Brain pericyte (primary cell): Measurements from ENCODE around the gene ATOH1.

ENCODE experiments used
- DNase-seq: peaks from one replicate; pipeline ENCODE4 v3.0.0-alpha.2; 2012; ENCODE audit warnings: low read depth, low spot score

The ATOH1 gene

DNA sequence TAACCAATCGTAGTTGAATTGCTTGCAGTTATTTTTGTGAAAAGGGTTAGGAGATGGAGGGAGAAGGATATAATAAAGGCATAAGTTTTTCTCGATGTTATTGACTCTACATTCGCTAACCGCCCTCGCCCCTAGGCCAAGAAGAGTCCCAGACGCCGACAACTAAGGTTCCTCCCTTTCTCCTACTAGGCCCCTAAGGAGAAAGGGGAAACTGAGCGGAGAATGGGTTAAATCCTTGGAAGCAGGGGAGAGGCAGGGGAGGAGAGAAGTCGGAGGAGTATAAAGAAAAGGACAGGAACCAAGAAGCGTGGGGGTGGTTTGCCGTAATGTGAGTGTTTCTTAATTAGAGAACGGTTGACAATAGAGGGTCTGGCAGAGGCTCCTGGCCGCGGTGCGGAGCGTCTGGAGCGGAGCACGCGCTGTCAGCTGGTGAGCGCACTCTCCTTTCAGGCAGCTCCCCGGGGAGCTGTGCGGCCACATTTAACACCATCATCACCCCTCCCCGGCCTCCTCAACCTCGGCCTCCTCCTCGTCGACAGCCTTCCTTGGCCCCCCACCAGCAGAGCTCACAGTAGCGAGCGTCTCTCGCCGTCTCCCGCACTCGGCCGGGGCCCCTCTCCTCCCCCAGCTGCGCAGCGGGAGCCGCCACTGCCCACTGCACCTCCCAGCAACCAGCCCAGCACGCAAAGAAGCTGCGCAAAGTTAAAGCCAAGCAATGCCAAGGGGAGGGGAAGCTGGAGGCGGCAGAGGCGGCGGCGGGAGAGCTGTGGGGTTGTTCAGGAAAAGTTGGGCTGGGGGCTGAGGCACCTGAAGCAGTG, 5.9 kb downstream of the ATOH1 start:
- DNase-seq, result no peak

DNA sequence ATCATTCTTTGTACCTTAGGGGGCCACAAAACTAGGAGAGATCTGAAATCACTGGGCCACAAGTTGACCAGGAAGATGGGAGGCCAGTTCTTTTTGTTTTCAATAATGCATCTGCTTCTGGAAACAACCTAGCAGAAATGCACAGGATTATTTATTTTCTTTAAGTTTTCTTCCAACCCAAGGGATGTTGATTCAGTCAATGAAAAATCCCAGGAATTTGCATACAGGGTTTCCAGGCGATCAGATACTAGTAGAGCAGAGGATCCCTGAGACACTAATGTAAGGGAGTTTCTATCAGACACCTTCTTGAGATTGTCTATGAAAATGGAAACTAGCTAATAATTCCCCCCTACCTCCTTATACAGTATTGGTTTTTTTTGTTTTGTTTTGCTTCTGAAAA, 7.4 kb downstream of the ATOH1 start:
- no peak for DNase-seq

DNA sequence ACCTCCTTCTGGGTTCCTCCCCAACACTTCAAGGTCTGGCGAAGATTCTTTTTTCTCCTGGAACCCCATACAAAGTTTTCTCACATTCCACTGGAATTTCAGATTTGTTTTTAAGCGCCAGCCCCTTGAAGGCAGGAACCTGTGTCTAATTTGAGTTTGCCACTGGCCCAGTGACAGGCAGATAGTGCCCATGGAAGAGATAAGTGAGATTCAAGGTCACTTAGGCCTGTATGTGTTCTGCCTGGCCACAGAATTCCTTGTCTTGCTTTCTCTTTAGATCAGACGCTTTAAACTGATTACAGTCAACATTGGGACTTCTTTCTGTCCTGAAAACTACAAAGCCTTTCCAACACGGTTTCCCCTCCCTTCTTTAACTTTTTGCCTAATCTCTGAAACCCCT, 11.2 kb downstream of the ATOH1 start:
- DNase-seq, result no peak

DNA sequence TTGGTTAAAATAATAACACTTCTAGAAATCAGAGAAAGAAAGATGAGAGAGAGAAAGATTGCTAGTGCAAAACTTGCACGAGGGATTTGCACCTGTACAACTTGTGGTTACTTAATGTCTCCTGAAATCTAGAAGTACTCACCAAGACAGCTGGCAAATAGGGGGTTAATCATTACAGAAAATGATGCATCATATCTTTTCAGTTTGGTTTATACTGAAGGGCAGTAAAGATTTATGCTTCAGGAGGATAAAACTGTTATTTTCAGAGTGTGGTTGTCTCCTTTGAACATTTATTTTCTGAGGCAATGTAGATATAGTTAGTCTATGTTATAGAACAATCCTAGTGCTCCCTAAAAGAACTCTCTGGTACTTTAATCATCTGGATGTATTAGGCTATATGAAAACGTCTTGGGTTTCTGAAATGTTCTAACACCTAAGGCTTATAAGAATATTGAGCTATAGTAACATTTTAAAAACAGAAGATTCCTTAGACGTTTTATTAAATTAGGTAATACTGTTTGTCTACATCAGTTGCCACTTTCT, 13.3 kb downstream of the ATOH1 start:
- DNase-seq, result no peak

DNA sequence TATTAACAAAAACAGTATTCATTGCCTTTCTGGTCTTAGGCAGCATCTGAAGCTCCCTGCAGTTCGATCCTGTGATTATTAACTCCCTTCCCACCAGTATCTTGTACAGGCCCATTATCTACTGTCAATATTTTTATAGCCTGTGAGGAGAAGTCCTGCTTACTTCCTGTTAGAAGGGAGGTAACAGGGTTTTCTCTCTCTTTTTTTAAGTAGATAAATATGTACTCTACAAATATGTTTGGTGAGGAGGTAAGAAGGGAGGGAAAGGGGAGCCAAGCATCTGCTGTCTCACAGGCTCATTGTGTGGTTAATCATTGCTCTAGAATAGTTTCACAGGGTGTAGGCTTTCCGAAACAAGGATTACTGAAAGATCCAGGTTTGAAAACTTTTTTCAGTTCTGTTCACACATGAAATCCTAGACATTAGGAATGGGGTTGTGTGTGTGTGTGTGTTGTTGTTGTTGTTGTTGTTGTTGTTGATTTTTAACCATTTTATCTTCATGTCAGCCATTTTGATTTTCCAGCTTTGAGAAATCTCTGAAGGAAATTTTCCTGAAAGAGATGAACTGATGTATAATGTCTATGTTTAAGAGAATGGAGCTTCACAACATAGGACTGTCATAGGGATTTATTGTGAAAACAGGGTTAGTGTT, 14.2 kb downstream of the ATOH1 start:
- DNase-seq, result no peak

DNA sequence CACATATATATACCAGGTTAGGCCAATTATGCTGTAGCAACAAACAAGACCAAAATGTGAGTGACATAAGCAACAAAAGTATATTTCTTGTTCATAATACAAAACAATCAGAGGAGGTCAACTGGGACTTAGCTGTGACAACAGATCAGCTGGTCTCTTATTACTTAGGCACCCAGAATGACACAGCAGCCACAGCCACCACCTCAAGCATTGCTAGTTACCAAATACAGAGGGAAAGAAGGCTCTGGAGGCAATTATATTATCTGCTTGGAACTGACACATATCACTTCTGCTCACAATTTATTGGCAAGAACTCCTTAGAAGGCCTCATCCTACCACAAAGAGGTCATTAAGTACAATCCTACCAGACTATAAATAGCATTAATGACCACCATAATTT, 15.2 kb downstream of the ATOH1 start:
- no peak for DNase-seq

DNA sequence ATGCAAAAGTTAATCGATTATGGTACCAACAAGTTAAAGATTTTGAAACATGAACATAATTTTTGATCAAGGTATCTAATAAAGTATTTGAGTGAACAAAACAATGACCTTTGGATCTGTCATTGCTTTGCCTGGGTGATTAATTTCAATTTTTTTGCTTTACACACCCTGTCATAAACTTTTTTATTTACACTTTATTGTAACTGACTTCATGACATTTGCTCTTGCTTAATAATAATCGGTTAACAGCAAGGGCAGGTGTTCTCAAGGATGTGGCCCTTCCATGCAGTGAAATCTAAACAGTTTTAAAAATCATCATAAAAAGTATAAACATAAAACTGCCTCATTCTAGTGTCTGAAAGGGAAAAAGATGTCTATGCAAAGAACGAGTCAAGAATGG, 24.1 kb downstream of the ATOH1 start:
- DNase-seq, result no peak

DNA sequence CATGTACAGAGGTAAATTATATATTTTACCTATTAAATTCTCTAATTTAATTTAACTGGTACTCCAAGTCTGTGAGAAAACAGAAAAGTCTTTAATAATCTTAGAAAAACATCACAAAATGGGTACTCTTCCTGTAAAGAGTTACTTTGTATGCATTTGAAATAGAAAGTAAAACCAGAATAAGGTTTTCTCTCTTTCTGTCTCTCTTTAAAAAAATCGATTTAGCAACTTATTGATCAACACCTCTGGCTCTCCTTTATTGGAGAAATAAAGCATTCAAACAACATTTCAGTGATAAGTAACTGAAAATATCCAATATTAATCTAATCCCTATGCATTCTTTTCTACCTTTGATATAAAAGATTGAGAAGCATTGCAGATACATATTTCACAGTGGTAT, 27.4 kb downstream of the ATOH1 start:
- DNase-seq, result no peak

DNA sequence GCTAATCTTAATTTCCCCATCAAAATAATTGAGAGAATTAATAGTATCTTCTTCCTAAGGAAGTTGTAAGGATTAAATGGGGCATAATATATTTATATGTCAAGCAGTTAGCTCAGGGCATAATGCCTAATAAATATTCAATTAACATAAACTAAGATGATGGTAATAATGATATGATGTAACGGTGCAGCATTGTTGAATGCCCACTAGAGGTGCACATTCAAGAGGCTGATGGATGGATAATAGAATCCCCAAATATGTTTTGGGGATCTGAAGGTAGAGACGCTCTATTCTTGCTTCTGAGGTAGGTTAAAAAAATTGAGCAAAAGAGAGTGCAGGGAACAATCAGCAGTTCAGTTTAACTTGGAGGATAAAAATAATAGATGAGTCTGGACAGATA, 37.1 kb downstream of the ATOH1 start:
- DNase-seq, result no peak

DNA sequence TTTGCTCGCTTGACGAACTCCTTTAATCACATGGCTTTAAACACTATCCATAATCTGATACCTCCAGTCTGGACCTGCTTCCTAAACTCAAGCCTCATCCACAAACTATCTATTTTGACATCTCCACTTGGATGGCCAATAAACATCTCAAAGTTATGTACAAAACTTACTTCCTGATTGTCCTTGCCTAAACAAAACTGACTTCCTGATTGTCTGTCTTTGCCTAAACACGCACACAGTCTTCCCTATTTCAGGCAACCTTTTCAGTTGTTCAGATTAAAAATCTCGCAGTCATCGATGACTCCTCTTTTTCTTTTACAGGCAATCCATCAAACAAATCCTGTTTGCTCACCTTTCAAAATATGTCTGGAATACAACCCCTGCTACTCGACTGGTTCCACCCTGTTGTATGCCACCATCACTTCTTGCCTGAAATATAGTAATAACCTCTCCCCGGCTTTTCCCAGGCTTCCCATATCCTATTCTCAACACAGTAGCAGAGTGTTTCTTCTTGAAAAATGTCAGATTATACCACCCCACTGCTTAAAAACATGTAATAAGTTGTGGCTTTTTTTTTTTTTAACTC, 39.0 kb downstream of the ATOH1 start:
- DNase-seq, result no peak

DNA sequence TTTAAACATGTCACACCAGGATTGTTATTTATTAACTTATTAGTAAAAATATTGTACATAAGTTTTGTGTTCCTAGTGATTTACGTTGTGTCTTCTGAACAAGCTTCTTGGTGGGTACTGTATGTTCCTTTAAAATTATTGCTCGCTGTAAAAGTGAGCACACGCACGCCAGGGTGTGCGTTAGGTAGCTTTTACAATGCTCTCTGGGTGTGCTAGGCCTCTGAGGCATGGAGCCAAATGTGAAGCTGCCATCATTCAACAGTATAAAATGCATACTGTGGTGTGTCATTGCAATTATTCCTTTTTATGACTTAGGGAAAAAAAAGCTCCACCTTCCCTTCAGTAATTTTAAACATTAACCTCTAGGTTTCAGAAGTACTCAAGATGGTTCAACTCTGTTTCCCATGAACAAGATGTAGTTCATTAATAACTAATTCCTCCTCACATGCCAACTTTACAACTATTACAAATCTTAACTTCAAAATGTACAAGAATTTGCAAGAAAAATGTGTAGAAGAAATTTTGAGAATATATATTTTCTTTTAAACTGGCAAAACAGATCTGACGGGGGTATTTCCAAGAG, 42.4 kb downstream of the ATOH1 start:
- no peak for DNase-seq

DNA sequence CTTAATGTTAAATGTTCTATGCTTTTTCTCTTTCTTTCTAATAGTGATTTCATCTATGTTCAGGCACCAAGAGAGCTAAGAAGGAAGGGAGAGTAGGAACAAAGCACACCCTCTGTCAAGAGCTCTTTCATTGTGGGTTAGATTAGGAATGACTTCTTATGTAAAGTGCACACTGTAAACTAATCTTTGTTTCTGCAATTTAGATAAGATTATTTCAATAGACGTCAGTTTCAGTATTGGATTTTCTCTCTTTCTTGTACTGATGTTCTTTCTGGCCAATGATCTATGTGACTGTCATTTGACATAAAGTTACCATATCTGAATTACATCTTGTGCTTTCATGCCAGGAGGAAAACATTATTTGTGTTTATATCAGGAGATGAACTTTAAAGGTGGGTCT, 48.2 kb downstream of the ATOH1 start:
- DNase-seq, result no peak

DNA sequence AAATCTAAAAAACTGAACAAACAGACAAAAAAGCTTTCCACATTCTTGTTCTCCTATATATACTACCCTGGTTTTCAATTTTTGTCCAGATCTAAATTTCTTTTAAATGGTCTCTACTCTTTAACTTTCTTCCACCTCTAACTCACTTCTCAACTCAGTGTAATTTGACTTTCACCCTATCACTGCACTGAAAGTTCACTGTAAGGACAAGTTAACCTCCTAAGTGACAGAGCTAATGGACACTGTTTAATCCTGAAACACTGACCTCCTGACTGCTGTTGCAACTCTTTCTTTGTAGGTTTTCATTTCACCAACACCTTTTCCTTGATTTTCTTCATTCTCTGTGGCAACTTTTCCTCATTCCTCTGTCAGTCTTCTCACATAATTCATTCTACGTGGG, 50.0 kb downstream of the ATOH1 start:
- no peak for DNase-seq

DNA sequence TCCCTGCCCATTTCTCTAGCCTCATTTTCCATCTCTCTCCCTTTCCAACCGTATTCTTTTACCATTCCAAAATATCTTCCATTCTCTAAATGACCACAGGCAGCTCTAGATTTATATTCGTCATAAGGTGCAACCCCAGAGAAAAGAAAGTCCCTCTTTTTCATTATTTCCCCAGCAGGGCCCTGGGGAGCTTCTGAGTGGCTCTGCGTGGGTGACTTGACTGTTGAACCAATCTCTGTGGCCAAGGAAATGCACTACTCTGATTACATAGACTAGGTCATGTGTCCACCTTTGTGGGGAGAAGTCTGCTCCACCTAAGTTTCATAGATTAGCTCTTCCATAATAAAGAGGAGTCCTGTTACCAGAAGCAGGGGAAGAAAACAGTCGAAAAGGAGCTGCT, 51.4 kb downstream of the ATOH1 start:
- no peak for DNase-seq
